ENCODE results near the gene HUWE1. TPM values are rescaled to one million over a fixed set of nuclear protein-coding genes. Genes with fewer than 3 reads are reported as not detected.

Gene HUWE1
- total and polyA plus RNA-seq, 2 donors (not counting 1 experiment from before 2014, with no cell fraction given), result 45.2 to 210 TPM

- Mint-ChIP-seq H3K4me3 (no peak overlapping the region), H3K27me3 (no peaks in the 10 kb centered on the region), H3K9me3 (ENCODE audit: insufficient read depth) (no peaks in the 10 kb centered on the region), H3K27ac (no peak overlapping the region), H3K4me1 (no peaks in the 10 kb centered on the region)
- Histone ChIP-seq H2AFZ (ENCODE audit: insufficient read depth, low read depth, low read length, poor library complexity, severe bottlenecking) (no peak overlapping the region), H3K27ac (ENCODE audit: low read length in 2 of 2) (no peak overlapping the region), H3K9me3 (ENCODE audit: control extremely low read depth in 1 of 3, control insufficient read depth in 2 of 3, insufficient read depth in 1 of 3, low read length in 2 of 3) (no peaks in the 10 kb centered on the region), H3K36me3 (replicated peaks in 1 of 2; ENCODE audit: control extremely low read depth in 1 of 2, control insufficient read depth in 1 of 2, extremely low read depth in 1 of 2, insufficient read depth in 2 of 2, low read length in 1 of 2) (peaks cover 2 to 69% of the 10 kb centered on the region in 2 experiments), H3K4me2 (replicated peaks; ENCODE audit: low read depth, low read length, poor library complexity, severe bottlenecking) (no peak overlapping the region), H3K79me2 (ENCODE audit: control insufficient read depth, insufficient read depth, low read length) (no peaks in the 10 kb centered on the region), H4K20me1 (ENCODE audit: control insufficient read depth, insufficient read depth, low read length, poor library complexity, severe bottlenecking) (no peaks in the 10 kb centered on the region), H3K4me1 (ENCODE audit: control insufficient read depth in 2 of 2, insufficient read depth in 2 of 2, low read length in 2 of 2) (no peaks in the 10 kb centered on the region), H3K4me3 (ENCODE audit: control extremely low read depth in 1 of 5, extremely low read depth in 1 of 5, insufficient read depth in 1 of 5, low read depth in 2 of 5, low read length in 4 of 5) (no peak overlapping the region), H3K27me3 (replicated peaks in 1 of 4; ENCODE audit: control extremely low read depth in 1 of 4, control insufficient read depth in 3 of 4, insufficient read depth in 4 of 4, low read length in 3 of 4) (no peaks in the 10 kb centered on the region), H3K9ac (ENCODE audit: low read length) (no peak overlapping the region)
- ChIA-PET POLR2A (no interaction called here), CTCF (no interaction called here)
- DNase-seq (no peak), ATAC-seq (ENCODE audit: low read depth) (no peak)
- intact Hi-C loops (cut with micrococcal nuclease), result no loop called here
- TF ChIP-seq CTCF (IDR thresholded peaks at IDR 0.05) (no peak), EZH2 (IDR thresholded peaks at IDR 0.05; ENCODE audit: borderline replicate concordance, insufficient read depth, low read depth, low read length, poor library complexity, severe bottlenecking) (no peak)
- WGBS (ENCODE audit: insufficient coverage), result 74% methylated on average over 5 of the region's 7 CpGs
These were observed 102.9 kb downstream of the HUWE1 start for GRCh38 chrX:53583571-53583970.

- CTCF ChIA-PET, result interaction anchor here (1.2 kb wide), 1 partner anchor 264 kb away, joined by 3 read pairs; no protein-coding TSS in a partner anchor
- 100% methylated on average over 5 of the region's 12 CpGs for WGBS (ENCODE audit: insufficient coverage)
These were observed 105.6 kb downstream of the HUWE1 start for GRCh38 chrX:53580742-53581504.

More at GRCh38 chrX:53580742-53581504, 105.6 kb downstream of the HUWE1 start:
- no peaks in the 10 kb centered on the region for H3K4me1 ChIP-seq (ENCODE audit: control insufficient read depth in 2 of 2, insufficient read depth in 2 of 2, low read length in 2 of 2)
- no peaks in the 10 kb centered on the region for H3K9me3 ChIP-seq (ENCODE audit: control extremely low read depth in 1 of 3, control insufficient read depth in 2 of 3, insufficient read depth in 1 of 3, low read length in 2 of 3)
- no peaks in the 10 kb centered on the region for H3K9me3 Mint-ChIP-seq (ENCODE audit: insufficient read depth)
- no peaks in the 10 kb centered on the region for H4K20me1 ChIP-seq (ENCODE audit: control insufficient read depth, insufficient read depth, low read length, poor library complexity, severe bottlenecking)
- no peak overlapping the region for H3K9ac ChIP-seq (ENCODE audit: low read length)
- no peaks in the 10 kb centered on the region for H3K27me3 Mint-ChIP-seq
- DNase-seq (no peak), ATAC-seq (ENCODE audit: low read depth) (no peak)
- no peak overlapping the region for H3K4me3 Mint-ChIP-seq
- H2AFZ ChIP-seq (ENCODE audit: insufficient read depth, low read depth, low read length, poor library complexity, severe bottlenecking), result no peak overlapping the region
- peaks cover 0 to 65% of the 10 kb centered on the region in 2 experiments for H3K36me3 ChIP-seq (replicated peaks in 1 of 2; ENCODE audit: control extremely low read depth in 1 of 2, control insufficient read depth in 1 of 2, extremely low read depth in 1 of 2, insufficient read depth in 2 of 2, low read length in 1 of 2)
- no peak overlapping the region for H3K4me2 ChIP-seq (replicated peaks; ENCODE audit: low read depth, low read length, poor library complexity, severe bottlenecking)
- POLR2A ChIA-PET, result no interaction called here
- no peaks in the 10 kb centered on the region for H3K4me1 Mint-ChIP-seq
- no peaks in the 10 kb centered on the region for H3K79me2 ChIP-seq (ENCODE audit: control insufficient read depth, insufficient read depth, low read length)
- no peak overlapping the region for H3K4me3 ChIP-seq (ENCODE audit: control extremely low read depth in 1 of 5, extremely low read depth in 1 of 5, insufficient read depth in 1 of 5, low read depth in 2 of 5, low read length in 4 of 5)
- H3K27me3 ChIP-seq (replicated peaks in 1 of 4; ENCODE audit: control extremely low read depth in 1 of 4, control insufficient read depth in 3 of 4, insufficient read depth in 4 of 4, low read length in 3 of 4), result no peaks in the 10 kb centered on the region
- intact Hi-C loops (cut with micrococcal nuclease), result no loop called here
- TF ChIP-seq EZH2 (IDR thresholded peaks at IDR 0.05; ENCODE audit: borderline replicate concordance, insufficient read depth, low read depth, low read length, poor library complexity, severe bottlenecking), result no peak
- no peak for TF ChIP-seq CTCF (IDR thresholded peaks at IDR 0.05)
- no peak overlapping the region for H3K27ac Mint-ChIP-seq
- no peak overlapping the region for H3K27ac ChIP-seq (ENCODE audit: low read length in 2 of 2)
